Measurements from ENCODE around the gene SLC35D1.

SLC35D1 gene

GRCh38 chr1:66978201-66978600, 75.7 kb downstream of the SLC35D1 start:
- no peak for TF ChIP-seq POLR2AphosphoS5 (IDR thresholded peaks at IDR 0.05; ENCODE audit: low read depth, low read length)
- no peak for TF ChIP-seq FOXP2 (optimal IDR thresholded peaks at IDR 0.05; ENCODE audit: borderline replicate concordance, extremely low read depth, extremely low read length, insufficient read depth)
- TF ChIP-seq, protein P1, sequence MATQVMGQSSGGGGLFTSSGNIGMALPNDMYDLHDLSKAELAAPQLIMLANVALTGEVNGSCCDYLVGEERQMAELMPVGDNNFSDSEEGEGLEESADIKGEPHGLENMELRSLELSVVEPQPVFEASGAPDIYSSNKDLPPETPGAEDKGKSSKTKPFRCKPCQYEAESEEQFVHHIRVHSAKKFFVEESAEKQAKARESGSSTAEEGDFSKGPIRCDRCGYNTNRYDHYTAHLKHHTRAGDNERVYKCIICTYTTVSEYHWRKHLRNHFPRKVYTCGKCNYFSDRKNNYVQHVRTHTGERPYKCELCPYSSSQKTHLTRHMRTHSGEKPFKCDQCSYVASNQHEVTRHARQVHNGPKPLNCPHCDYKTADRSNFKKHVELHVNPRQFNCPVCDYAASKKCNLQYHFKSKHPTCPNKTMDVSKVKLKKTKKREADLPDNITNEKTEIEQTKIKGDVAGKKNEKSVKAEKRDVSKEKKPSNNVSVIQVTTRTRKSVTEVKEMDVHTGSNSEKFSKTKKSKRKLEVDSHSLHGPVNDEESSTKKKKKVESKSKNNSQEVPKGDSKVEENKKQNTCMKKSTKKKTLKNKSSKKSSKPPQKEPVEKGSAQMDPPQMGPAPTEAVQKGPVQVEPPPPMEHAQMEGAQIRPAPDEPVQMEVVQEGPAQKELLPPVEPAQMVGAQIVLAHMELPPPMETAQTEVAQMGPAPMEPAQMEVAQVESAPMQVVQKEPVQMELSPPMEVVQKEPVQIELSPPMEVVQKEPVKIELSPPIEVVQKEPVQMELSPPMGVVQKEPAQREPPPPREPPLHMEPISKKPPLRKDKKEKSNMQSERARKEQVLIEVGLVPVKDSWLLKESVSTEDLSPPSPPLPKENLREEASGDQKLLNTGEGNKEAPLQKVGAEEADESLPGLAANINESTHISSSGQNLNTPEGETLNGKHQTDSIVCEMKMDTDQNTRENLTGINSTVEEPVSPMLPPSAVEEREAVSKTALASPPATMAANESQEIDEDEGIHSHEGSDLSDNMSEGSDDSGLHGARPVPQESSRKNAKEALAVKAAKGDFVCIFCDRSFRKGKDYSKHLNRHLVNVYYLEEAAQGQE (IDR thresholded peaks at IDR 0.05; ENCODE audit: insufficient read depth in 1 of 2, low read depth in 2 of 2, low read length in 2 of 2) = no peak
- no peak for TF ChIP-seq SIN3A (IDR thresholded peaks at IDR 0.05; ENCODE audit: borderline replicate concordance, insufficient read depth, low read length)

- TF ChIP-seq FOXP2 (optimal IDR thresholded peaks at IDR 0.05; ENCODE audit: borderline replicate concordance, extremely low read depth, extremely low read length, insufficient read depth) (no peak), SIN3A (IDR thresholded peaks at IDR 0.05; ENCODE audit: borderline replicate concordance, insufficient read depth, low read length) (no peak), POLR2AphosphoS5 (IDR thresholded peaks at IDR 0.05; ENCODE audit: low read depth, low read length) (no peak), TAF1 (IDR thresholded peaks at IDR 0.05; ENCODE audit: borderline replicate concordance, insufficient read depth, low read length) (no peak)
- TF ChIP-seq, protein P1 (IDR thresholded peaks at IDR 0.05; ENCODE audit: insufficient read depth in 1 of 2, low read depth in 2 of 2, low read length in 2 of 2) = no peak
Measured at GRCh38 chr1:66968574-66968973, 85.4 kb downstream of the SLC35D1 start.

- TF ChIP-seq, protein P1 (IDR thresholded peaks at IDR 0.05; ENCODE audit: insufficient read depth in 1 of 2, low read depth in 2 of 2, low read length in 2 of 2) = no peak
- TF ChIP-seq SIN3A (IDR thresholded peaks at IDR 0.05; ENCODE audit: borderline replicate concordance, insufficient read depth, low read length) (no peak), POLR2AphosphoS5 (IDR thresholded peaks at IDR 0.05; ENCODE audit: low read depth, low read length) (no peak), FOXP2 (optimal IDR thresholded peaks at IDR 0.05; ENCODE audit: borderline replicate concordance, extremely low read depth, extremely low read length, insufficient read depth) (no peak), TAF1 (IDR thresholded peaks at IDR 0.05; ENCODE audit: borderline replicate concordance, insufficient read depth, low read length) (no peak)
Measured at GRCh38 chr1:66957938-66958337, 96.0 kb downstream of the SLC35D1 start.

DNA sequence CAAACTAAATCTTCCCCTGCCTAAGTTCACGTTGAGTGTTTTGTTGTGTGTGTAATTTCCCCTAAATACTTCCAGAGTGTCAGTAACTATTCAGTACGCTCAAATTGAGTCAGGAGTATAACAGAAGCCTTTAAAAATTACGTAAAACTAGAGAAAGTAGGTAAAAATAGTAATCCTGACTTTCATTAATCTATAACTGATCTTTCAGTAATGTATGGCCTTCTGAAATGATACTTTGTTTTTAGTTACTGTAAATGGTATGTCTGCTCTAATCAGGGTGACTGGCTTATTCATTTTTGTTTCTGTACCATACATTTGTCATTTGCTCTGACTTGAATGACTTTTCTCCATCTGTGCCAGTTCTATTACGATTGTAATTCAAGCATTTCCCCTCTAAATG, 99.7 kb downstream of the SLC35D1 start:
- TF ChIP-seq SIN3A (IDR thresholded peaks at IDR 0.05; ENCODE audit: borderline replicate concordance, insufficient read depth, low read length) = no peak
- no peak for TF ChIP-seq POLR2AphosphoS5 (IDR thresholded peaks at IDR 0.05; ENCODE audit: low read depth, low read length)
- TF ChIP-seq, protein P1 (IDR thresholded peaks at IDR 0.05; ENCODE audit: insufficient read depth in 1 of 2, low read depth in 2 of 2, low read length in 2 of 2) = no peak
- no peak for TF ChIP-seq FOXP2 (optimal IDR thresholded peaks at IDR 0.05; ENCODE audit: borderline replicate concordance, extremely low read depth, extremely low read length, insufficient read depth)
- no peak for TF ChIP-seq TAF1 (IDR thresholded peaks at IDR 0.05; ENCODE audit: borderline replicate concordance, insufficient read depth, low read length)

- TF ChIP-seq TAF1 (IDR thresholded peaks at IDR 0.05; ENCODE audit: borderline replicate concordance, insufficient read depth, low read length) (no peak), SIN3A (IDR thresholded peaks at IDR 0.05; ENCODE audit: borderline replicate concordance, insufficient read depth, low read length) (no peak), FOXP2 (optimal IDR thresholded peaks at IDR 0.05; ENCODE audit: borderline replicate concordance, extremely low read depth, extremely low read length, insufficient read depth) (no peak)
- TF ChIP-seq, protein P1 (IDR thresholded peaks at IDR 0.05; ENCODE audit: insufficient read depth in 1 of 2, low read depth in 2 of 2, low read length in 2 of 2) = no peak
Measured at GRCh38 chr1:66951513-66951912, 102.4 kb downstream of the SLC35D1 start.

Measured in PFSK-1 (cell line).